HG02938 (cell line): Measurements from ENCODE around the gene EHD4.

ENCODE experiments used
- ATAC-seq: cut with Tn5 transposase; IDR thresholded peaks from one replicate; pipeline ENCODE4 v1.9.1; 2021; ENCODE audit warnings: mild to moderate bottlenecking, moderate library complexity; ENCODE audit not compliant: unreplicated experiment

The EHD4 gene

GRCh38 chr15:41995476-41995855, 23.1 kb upstream of the EHD4 start:
- ATAC-seq = no peak

GRCh38 chr15:41994772-41995475, 22.6 kb upstream of the EHD4 start:
- no peak for ATAC-seq

GRCh38 chr15:41994171-41994650, 21.9 kb upstream of the EHD4 start:
- no peak for ATAC-seq

- no peak for ATAC-seq
These were observed 21.3 kb upstream of the EHD4 start for GRCh38 chr15:41993472-41994170.

- no peak for ATAC-seq
These were observed 20.4 kb upstream of the EHD4 start for GRCh38 chr15:41992803-41993190.

GRCh38 chr15:41992151-41992802, 19.9 kb upstream of the EHD4 start:
- no peak for ATAC-seq

GRCh38 chr15:41990691-41991090, 18.3 kb upstream of the EHD4 start:
- no peak for ATAC-seq

GRCh38 chr15:41990243-41990605, 17.9 kb upstream of the EHD4 start:
- ATAC-seq = no peak

GRCh38 chr15:41989573-41990242, 17.4 kb upstream of the EHD4 start:
- no peak for ATAC-seq

GRCh38 chr15:41988896-41989572, 16.7 kb upstream of the EHD4 start:
- no peak for ATAC-seq

- ATAC-seq = no peak
These were observed 15.5 kb upstream of the EHD4 start for GRCh38 chr15:41987925-41988275.

- ATAC-seq = no peak
These were observed 15.0 kb upstream of the EHD4 start for GRCh38 chr15:41987246-41987924.

GRCh38 chr15:41985236-41986160, 13.1 kb upstream of the EHD4 start:
- ATAC-seq = no peak

GRCh38 chr15:41984622-41985021, 12.3 kb upstream of the EHD4 start:
- no peak for ATAC-seq

- no peak for ATAC-seq
These were observed 11.5 kb upstream of the EHD4 start for GRCh38 chr15:41983621-41984571.

- ATAC-seq = no peak
These were observed 10.9 kb upstream of the EHD4 start for GRCh38 chr15:41983221-41983620.

GRCh38 chr15:41982133-41982930, 10.0 kb upstream of the EHD4 start:
- ATAC-seq = no peak
